Fibroblast of skin of left biceps (primary cell): ENCODE measurements around the gene BAIAP3.
A peak's percentile ranks its signal among the peaks of the same experiment; 100 is the strongest.

ENCODE experiments used
- DNase-seq, 2 experiments: peaks; one replicate each; pipeline ENCODE4 v3.0.0-alpha.2; 2013; ENCODE audit warnings: low read depth in 2 of 2

The BAIAP3 gene

GRCh38 chr16:1332618-1333148 lies 762 bp upstream of the BAIAP3 start:
- DNase-seq, result no peak

DNA sequence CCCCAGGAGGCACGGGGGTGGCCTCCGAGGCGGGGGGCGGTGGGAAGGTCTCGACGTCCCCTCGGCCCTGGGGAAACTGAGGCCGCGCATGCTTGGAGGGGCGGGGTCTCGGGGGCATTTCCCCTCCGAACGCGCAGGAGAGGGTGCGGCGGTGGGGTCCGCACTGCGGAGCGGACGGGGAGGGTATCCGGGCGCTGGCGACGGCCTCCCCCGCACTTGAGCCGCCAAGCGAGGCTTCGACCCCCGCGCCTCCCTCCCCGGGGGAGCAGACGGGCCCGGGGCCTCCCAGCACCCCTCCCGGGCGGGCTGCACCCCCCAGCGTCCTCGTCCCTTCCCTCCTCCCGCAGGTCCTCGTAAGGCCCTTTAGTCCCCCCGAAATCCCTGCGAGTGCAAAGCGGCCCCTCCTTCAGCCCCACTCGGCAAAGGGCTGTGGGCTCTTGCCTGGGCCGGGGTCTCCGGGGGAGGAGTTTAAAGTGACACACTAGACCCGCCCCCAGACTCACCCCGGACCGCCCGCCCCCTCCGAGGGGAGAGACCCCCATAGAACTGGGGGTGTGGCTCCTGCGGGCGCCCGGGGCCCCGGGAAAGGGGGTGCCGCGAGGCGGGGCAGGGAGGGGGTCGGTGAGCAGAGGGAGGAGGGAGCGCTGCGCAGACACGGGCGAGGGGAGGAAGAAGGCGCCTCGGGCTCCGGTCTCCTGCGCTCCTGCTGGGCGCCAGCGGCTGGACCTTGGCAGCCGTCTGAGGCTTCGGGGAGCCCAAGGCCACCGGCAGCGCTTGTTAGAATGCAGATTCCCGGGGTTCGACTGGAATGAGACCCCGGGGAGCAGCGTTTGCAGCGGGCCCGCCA lies 632 bp downstream of the BAIAP3 start:
- DNase-seq, result no peak

DNA sequence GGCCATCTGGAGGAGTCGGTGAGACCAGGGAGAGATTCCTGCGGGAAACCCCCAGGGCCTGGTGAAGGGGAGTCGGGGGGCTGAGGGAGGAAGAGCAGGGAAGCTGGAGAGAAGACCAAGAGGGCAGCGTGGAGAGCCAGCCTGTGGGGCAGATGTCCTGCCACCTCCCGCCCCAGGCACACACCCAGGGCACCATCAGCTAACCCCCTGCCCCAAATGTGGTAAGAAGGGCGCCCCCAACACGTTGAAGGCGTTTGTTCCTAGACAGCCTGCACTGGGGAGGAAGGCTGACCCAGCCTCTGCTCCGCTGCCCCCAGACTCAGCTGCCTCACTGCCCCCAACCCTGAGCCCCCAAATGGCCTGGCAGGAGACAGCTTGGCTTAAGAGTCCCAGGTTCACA lies 1.3 kb downstream of the BAIAP3 start:
- no peak for DNase-seq

DNA sequence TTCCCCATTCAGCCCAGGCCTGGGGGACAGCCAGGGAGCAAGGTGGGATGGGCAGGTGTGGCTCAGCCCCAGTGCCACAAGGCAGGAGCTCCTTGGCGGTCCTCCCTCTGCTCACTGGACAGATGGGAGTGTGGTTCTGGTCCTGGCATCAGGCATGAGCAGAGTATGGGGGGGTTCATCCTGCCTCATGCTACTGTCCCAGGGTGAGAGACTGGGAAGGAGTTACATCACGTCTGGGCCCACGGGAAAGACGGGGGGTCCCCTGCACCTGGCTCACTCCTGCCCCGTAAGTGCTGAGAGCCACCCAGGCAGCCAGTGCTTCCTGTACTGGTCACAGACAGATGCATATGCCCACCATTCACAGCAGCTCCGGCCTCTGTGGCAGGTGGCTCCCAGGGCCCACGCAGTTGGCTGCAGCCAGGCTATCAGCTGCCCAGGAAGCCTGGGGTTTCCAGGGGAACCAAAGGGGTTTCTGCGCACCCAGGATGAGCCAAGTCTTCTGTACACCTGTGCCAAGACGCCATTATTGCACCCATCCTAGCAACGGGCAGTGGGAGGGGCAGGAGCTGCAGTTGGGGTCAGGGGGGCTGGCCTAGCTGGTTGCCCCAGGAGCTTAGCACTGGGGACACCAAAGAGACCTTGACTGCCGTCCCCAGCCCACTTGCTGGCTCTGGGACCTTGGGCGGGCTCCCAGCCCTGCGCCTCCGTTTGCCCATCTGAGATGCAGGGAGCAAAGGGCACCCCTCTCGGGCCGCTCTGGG lies 1.9 kb downstream of the BAIAP3 start:
- DNase-seq, result no peak

DNA sequence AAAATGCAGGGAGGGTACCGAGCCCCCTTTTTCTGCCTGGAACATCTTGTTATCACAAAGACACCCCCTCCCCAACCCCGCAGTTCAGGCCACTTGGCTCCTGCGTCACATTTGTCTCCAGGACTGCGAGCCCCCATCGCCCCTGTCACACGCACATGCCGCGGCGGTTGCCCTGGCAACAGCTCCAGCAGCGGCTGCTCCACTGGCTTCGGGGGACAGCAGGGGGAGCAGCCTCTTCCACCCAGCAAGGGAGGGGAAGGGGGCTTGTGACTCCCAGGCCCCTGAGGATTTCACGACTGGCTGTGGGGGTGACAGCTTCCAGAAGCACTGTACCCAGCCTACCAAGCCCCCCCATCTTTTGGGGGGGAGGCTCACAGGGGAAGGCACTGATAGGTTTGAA lies 2.6 kb downstream of the BAIAP3 start:
- DNase-seq, result no peak

GRCh38 chr16:1336619-1337018 lies 3.2 kb downstream of the BAIAP3 start:
- no peak for DNase-seq

GRCh38 chr16:1337486-1337885 lies 4.0 kb downstream of the BAIAP3 start:
- no peak for DNase-seq

DNA sequence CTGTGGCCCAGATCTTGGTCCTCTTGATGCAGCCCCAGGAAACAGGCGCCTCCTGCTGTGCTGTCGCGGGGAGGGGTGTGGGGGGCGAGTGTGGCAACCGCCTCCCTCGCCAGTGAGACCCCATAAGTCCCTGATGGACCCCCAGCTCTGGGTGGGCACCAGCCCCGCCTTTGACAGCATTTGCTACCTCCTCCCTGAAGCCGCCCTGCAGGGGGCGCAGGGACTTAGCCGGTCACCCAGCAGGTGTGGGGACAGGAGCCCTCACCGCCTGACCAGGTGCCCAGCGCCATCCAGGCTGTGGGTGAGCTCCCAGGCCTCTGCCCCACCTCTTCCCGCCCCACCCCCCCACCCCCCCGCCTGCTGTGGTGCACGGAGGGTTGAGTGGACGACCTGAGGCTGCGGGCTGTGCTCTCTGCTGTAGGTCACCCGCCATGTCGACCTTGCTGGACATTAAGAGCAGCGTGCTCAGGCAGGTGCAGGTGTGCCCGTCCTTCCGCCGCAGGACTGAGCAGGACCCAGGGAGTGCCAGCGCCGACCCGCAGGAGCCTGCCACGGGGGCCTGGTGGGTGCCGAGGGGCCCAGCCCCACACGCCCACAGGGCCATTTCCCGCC lies 4.8 kb downstream of the BAIAP3 start:
- no peak for DNase-seq

GRCh38 chr16:1338855-1339675 lies 5.6 kb downstream of the BAIAP3 start:
- no peak for DNase-seq

- no peak for DNase-seq
These were observed 7.5 kb downstream of the BAIAP3 start for GRCh38 chr16:1340730-1341494.

- DNase-seq, result no peak
These were observed 8.3 kb downstream of the BAIAP3 start for GRCh38 chr16:1341495-1342420.

DNA sequence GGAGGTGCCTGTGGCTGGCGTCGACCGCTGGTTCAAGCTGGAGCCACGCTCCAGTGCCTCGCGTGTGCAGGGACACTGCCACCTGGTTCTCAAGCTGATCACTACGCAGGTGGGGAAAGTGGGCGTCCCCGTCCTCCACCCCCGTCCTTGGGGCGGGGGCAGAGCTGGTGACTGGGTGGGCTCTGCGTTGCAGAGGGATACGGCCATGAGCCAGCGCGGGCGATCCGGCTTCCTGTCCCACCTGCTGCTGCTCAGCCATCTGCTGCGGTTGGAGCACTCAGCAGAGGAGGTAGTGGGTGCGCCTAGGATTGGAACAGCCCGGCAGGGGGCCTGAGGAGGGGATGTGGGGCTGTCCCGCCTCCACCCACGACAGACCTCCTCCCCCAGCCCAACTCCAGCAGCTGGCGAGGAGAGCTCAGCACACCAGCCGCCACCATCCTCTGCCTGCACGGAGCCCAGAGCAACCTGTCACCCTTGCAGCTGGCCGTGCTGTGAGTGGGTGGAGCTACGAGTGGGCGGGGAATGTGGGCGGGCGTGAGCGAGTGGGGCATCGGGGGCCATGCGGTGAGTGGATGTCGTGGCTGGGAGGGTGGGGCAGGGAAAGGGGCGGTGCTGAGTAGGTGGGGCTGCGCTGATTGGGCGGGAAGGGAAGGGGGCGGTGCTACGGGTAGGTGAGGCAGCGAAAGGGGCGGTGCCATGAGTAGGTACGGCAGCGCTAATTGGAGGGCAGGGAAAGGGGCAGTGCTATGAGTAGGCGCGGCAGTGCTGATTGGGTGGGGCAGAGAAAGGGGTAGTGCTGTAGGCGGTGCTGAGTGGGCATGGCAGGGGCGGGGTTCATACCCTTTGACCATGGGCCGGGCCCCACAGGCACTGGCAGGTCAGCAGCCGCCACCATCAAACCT lies 9.3 kb downstream of the BAIAP3 start:
- DNase-seq, result peak; percentile 2 to 11

- DNase-seq, result no peak
These were observed 10.2 kb downstream of the BAIAP3 start for GRCh38 chr16:1343428-1344242.

GRCh38 chr16:1344499-1344898 lies 11.1 kb downstream of the BAIAP3 start:
- DNase-seq, result no peak

DNA sequence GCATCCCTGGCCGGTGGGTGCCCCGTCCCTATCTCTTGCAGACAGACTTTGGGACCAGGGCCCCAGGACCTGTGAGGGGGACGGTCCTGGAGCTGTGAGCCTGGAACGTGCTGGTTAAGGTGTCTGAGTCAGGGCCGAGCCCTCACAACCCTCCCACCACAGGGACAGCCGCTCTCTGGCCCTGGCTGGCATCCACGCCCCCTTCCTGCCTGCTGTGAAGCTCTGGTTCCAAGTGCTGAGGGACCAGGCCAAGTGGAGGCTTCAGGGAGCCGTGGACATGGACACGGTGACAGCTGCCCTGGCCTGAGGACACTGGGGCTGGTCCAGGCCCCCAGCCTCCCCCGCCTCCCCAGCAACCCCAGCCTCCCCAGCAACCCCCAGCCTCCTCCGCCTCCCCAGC lies 11.6 kb downstream of the BAIAP3 start:
- no peak for DNase-seq

DNA sequence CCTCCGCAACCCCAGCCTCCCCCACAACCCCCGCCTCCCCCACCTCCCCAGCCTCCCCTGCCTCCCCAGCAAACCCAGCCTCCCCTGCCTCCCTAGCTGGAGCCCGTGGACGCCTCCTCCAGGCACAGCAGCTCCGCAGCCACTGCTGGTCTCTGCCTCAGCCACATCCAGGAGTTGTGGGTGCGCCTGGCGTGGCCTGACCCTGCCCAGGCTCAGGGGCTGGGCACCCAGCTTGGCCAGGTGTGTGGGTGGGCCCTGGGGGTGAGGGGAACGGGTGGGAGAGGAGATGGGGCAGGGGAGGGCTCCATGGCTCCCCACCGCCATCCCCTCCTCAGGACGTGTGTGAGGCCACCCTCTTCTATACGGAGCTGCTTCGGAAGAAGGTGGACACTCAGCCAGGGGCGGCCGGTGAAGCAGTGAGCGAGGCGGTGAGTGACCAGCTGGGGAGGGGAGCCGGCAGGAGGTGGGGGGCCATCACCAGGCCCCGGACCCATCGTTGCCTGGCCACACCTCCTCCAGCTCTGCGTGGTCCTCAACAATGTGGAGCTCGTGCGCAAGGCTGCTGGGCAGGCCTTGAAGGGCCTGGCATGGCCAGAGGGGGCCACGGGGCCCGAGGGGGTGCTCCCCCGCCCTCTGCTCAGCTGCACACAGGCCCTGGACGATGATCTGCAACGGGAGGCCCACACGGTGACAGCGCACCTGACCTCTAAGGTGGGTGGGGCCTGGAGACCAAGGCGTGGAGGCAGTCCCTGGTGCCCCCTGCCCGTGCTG lies 12.4 kb downstream of the BAIAP3 start:
- DNase-seq, result no peak
